GM12865 (cell line): ENCODE data around the gene TNC.

ENCODE experiments used
- DNase-seq: peaks from one replicate; pipeline ENCODE4 v3.0.0; 2010; ENCODE audit warnings: low read depth
- H3K4me3 ChIP-seq: 2 replicates; pipeline ENCODE4 v1.5.1; 2011; ENCODE audit warnings: mild to moderate bottlenecking, low read depth, low read length, control low read depth
- TF ChIP-seq, protein P1 (sequence below): IDR thresholded peaks from 2 replicates; pipeline ENCODE4 v1.5.1; 2011; ENCODE audit warnings: low read length, control low read depth, low read depth, inconsistent platforms; ENCODE audit not compliant: insufficient read depth; ENCODE audit errors: missing control alignments

The TNC gene

DNA sequence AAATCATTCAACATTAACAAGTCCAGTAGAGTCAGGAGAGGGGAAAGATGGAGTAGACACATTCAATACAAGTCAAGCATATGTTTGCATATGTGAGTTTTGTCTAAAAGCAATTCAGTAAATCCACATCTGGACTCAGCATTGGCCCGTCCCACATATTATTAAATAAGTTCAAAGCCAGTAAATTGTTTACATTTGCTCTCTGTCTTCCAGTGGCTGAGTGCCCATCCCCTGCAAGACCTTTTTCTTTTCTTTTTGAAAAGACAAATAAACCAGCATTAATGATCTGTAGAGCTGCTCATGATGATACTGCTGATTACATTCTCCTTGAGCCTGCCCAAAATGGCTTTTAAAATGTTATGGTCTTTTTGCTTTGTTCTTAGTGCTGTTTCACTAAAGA lies 71.1 kb downstream of the TNC start:
- TF ChIP-seq, protein P1, sequence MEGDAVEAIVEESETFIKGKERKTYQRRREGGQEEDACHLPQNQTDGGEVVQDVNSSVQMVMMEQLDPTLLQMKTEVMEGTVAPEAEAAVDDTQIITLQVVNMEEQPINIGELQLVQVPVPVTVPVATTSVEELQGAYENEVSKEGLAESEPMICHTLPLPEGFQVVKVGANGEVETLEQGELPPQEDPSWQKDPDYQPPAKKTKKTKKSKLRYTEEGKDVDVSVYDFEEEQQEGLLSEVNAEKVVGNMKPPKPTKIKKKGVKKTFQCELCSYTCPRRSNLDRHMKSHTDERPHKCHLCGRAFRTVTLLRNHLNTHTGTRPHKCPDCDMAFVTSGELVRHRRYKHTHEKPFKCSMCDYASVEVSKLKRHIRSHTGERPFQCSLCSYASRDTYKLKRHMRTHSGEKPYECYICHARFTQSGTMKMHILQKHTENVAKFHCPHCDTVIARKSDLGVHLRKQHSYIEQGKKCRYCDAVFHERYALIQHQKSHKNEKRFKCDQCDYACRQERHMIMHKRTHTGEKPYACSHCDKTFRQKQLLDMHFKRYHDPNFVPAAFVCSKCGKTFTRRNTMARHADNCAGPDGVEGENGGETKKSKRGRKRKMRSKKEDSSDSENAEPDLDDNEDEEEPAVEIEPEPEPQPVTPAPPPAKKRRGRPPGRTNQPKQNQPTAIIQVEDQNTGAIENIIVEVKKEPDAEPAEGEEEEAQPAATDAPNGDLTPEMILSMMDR, result no peak
- H3K4me3 ChIP-seq, result no peak overlapping the region

DNA sequence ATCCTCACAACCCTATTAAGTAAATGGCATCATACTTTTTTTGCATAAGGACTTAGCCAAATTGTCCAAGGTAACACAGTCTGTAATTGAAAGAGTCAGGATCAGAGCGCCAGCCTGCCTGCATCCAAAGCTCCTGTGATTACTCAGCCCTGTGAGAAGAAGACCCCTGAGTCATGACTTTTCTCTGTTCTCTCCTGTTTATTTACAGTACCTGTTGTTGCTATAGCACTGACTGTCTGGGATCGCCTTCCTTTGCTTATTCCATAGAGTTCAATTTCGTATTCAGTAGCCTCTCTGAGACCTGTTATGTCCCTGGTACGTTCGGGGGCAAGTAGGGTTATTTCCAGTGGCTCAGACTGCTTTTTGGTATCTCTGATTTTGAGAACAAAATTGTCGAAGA lies 71.8 kb downstream of the TNC start:
- TF ChIP-seq, protein P1, result no peak
- no peak overlapping the region for H3K4me3 ChIP-seq
- DNase-seq, result no peak

More for the DNA sequence above, 71.1 kb downstream of the TNC start:
- no peak for DNase-seq

DNA sequence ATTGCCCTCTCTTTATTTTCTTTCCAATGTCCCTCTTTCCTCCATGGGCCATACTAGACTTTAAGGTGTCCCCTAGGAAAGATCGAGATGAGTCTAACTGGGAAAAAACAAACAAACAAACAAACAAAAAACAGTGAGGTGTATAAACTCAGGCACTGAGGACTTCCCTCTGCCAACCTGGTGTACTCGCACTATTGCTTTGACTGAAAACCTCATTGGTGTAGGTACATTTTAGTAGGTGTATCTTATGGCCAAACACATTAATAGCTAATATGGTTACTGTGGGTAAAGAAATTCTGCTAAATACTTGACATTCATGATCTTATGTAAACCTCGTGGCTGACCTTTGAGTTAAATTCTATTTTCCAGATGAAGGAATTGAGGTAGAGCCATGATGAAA lies 74.3 kb downstream of the TNC start:
- TF ChIP-seq, protein P1, result no peak
- DNase-seq, result no peak
- no peak overlapping the region for H3K4me3 ChIP-seq

DNA sequence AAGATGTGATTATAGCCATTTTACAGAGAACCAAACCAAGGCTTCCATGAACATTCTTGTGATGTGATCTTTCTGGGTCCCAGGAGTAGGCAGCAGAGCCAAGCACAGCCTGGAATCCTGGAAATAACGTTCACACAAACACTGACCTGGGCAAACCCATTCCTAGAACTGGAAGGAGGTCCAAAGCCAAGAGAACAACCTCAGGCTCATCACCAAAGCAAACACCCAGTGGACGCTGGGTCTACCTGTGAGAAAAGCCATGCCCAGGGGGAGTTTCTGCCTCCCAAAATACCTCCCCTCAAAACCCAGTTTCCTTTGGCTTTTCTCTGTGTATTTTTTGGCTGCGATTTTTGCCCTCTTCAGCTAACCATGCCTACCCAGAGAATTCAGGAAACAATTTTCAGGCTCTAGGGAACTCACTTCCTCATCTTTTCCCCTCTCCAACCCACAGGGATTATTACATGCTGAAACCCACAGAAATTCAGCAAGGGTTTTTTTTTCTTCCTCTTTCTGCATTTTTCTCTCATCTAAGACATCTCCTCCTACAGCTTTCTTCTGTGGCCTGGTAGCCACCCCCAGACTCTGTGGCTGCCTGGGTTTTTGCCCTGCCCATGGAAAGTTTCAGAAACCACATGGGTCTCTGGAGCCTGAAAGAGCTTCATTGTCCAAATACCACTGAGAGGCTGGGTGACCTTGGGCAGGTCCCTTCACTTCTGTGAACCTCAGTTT lies 75.0 kb downstream of the TNC start:
- TF ChIP-seq, protein P1, result no peak
- DNase-seq, result peak; percentile 7

DNA sequence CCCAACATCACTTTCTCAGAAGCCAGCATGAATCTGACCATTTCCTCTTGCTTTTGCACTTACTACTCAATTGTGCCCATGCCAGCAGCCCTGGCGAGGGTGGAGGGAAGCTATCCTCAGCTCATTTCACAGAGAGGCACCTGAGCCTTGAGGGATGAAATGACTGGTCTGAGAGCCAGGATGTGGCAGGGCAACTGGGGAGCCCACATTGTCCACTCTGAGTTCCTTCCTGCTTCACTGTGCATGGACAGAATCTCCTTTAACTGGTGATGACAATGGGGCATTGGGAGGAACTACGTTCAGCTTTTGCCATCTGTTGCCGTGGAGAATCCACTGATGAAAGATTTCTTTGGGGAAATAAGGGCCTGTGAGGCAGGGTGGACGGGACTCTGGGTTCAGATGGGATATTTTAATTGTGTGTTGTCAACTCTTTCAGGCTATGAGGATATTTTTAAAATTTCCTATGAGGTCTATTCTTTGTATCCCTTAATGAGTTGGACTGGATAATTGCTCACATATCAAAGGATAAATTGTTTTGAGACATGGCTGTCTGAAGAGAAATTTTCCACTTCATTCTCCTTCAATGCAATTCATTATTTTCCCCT lies 78.3 kb downstream of the TNC start:
- H3K4me3 ChIP-seq, result no peak overlapping the region
- TF ChIP-seq, protein P1, result no peak
- DNase-seq, result no peak

More for the DNA sequence above, 75.0 kb downstream of the TNC start:
- no peak overlapping the region for H3K4me3 ChIP-seq

DNA sequence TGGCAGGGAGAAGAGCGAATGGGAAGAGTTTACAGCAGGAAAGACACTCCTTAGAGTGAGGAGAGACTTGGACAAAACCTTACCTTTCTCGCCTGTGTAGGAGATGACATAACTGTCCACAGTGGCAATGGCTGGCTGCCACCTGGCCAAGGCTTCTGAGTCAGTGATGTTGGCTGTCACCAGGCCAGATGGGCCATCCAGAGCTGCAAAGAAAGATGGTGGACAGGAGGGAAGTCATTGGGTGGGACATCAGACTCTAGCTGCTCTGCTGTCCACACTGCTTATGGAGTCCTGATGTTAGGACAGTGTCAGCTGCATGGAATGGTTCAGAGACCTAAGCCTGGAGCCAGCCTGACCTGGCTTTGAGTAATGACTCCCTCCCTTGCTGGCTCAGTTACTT lies 79.8 kb downstream of the TNC start:
- no peak overlapping the region for H3K4me3 ChIP-seq
- DNase-seq, result no peak
- TF ChIP-seq, protein P1, result no peak
